Kidney (tissue), 14 donors: ENCODE data around the gene HTT-AS. TPM values are rescaled to one million over a fixed set of nuclear protein-coding genes. Genes with fewer than 3 reads are reported as not detected.
A peak's percentile ranks its signal among the peaks of the same experiment; 100 is the strongest.

Source experiments
- DNase-seq, 5 donors: peaks; one replicate each; pipeline ENCODE4 v3.0.0-alpha.2; 2013 to 2020
- FAIRE-seq: peaks from 2 replicates; lab custom pipeline; 2012; peaks lifted over from hg19 to GRCh38; lab: Jason Lieb, UNC
- H3K27ac ChIP-seq, 2 donors: one replicate each; pipeline ENCODE4 v1.7.0; 2013; ENCODE audit warnings: low read depth in 2 of 2, low read length in 2 of 2, inconsistent platforms in 1 of 2
- H3K27me3 ChIP-seq: one replicate; pipeline ENCODE4 v1.7.1; 2013; ENCODE audit warnings: low read length, inconsistent platforms; ENCODE audit not compliant: control insufficient read depth, insufficient read depth
- H3K36me3 ChIP-seq, 3 donors: one replicate each; pipeline versions ENCODE4 v1.7.0 to v1.7.1; 2013; ENCODE audit warnings: low read length in 3 of 3, control low read depth in 1 of 3, inconsistent platforms in 1 of 3; ENCODE audit not compliant: insufficient read depth in 3 of 3, control insufficient read depth in 2 of 3
- H3K4me1 ChIP-seq, 3 donors: one replicate each; pipeline versions ENCODE4 v1.7.0 to v1.7.1; 2013; ENCODE audit warnings: low read length in 3 of 3, inconsistent platforms in 1 of 3, low read depth in 1 of 3; ENCODE audit not compliant: control insufficient read depth in 2 of 3, insufficient read depth in 2 of 3
- H3K4me3 ChIP-seq, 3 donors: one replicate each; pipeline versions ENCODE4 v1.7.0 to v1.8.1; 2013; ENCODE audit warnings: low read length in 3 of 3, control low read depth in 1 of 3, inconsistent platforms in 1 of 3
- H3K9ac ChIP-seq, 3 donors: one replicate each; pipeline versions ENCODE4 v1.7.0 to v1.7.1; 2013; ENCODE audit warnings: low read length in 3 of 3, control low read depth in 1 of 3, inconsistent platforms in 1 of 3
- H3K9me3 ChIP-seq, 3 donors: one replicate each; pipeline versions ENCODE4 v1.7.0 to v1.7.1; 2013; ENCODE audit warnings: low read length in 3 of 3, control low read depth in 1 of 3, inconsistent platforms in 1 of 3; ENCODE audit not compliant: control insufficient read depth in 2 of 3, insufficient read depth in 1 of 3
- CTCF ChIP-seq: IDR thresholded peaks from 3 replicates; pipeline ENCODE4 v1.5.1; 2012; ENCODE audit warnings: mild to moderate bottlenecking, moderate library complexity, borderline replicate concordance; ENCODE audit not compliant: insufficient read depth; ENCODE audit errors: extremely low read depth
- intact Hi-C: fragments of 100-400 bp; cut with DNase I; formaldehyde crosslinking; loops from one replicate; pipeline ENCODE4 v1.11.1; 2022
- polyA plus RNA-seq: library from polyadenylated mRNA; stranded (reverse); fragments of 350-450 nt; fragmentation: Illumina TruSeq; extraction: RNeasy Lipid Tissue Mini Kit (QIAGEN cat#74804); gene quantifications from one replicate; pipeline ENCODE4 v1.2.3, GENCODE V29; 2014; ENCODE audit warnings: low read depth, low replicate concordance; ENCODE audit not compliant: insufficient read depth
- total RNA-seq: library from RNA; stranded (reverse); fragmentation: NEBNext Ultra II Directional; extraction: Animal tissue kit (Norgen Biotek cat#: 25700); gene quantifications from one replicate; pipeline ENCODE4 v1.2.1, GENCODE V29; 2021
- donor health status: control.
- donor health status: control.
- donor health status: control.
- donor health status: control.
- donor health status: control.
- donor health status: DM: yes; HTN: yes; CAD: no.
- donor health status: Normal renal cell carcinoma (clear cell type).

HTT-AS gene
- total and polyA plus RNA-seq, 2 donors from 2014 or later = not detected

GRCh38 chr4:3021627-3022026, 52.7 kb downstream of the HTT-AS start:
- no peaks in the 10 kb centered on the region for H3K27me3 ChIP-seq
- H3K9me3 ChIP-seq = no peaks in the 10 kb centered on the region
- DNase-seq (peak in 1 of 5 donors; percentile 35), FAIRE-seq (no peak)
- H3K27ac ChIP-seq = no peak overlapping the region
- no peaks in the 10 kb centered on the region for H3K36me3 ChIP-seq
- TF ChIP-seq CTCF = no peak
- no peak overlapping the region for H3K4me3 ChIP-seq
- intact Hi-C loops = no loop called here
- no peak overlapping the region for H3K9ac ChIP-seq
- H3K4me1 ChIP-seq = no peaks in the 10 kb centered on the region

- Histone ChIP-seq H3K4me1 (no peaks in the 10 kb centered on the region), H3K4me3 (no peak overlapping the region), H3K9me3 (no peaks in the 10 kb centered on the region), H3K27ac (no peak overlapping the region), H3K9ac (no peak overlapping the region), H3K27me3 (no peaks in the 10 kb centered on the region), H3K36me3 (no peaks in the 10 kb centered on the region)
- DNase-seq (peak in 1 of 5 donors; percentile 61), FAIRE-seq (no peak)
- intact Hi-C loops = no loop called here
- TF ChIP-seq CTCF = no peak
Measured at GRCh38 chr4:3021127-3021526, 53.2 kb downstream of the HTT-AS start.

- Histone ChIP-seq H3K27me3 (no peaks in the 10 kb centered on the region), H3K9me3 (no peaks in the 10 kb centered on the region), H3K4me3 (no peak overlapping the region), H3K36me3 (no peaks in the 10 kb centered on the region), H3K27ac (no peak overlapping the region), H3K9ac (no peak overlapping the region), H3K4me1 (no peaks in the 10 kb centered on the region)
- DNase-seq = no peak
- no peak for FAIRE-seq
- TF ChIP-seq CTCF = no peak
- intact Hi-C loops = no loop called here
Measured at GRCh38 chr4:3019145-3019846, 55.0 kb downstream of the HTT-AS start.
